ENCODE data around the gene MNX1.
A peak's percentile ranks its signal among the peaks of the same experiment; 100 is the strongest.

DNA sequence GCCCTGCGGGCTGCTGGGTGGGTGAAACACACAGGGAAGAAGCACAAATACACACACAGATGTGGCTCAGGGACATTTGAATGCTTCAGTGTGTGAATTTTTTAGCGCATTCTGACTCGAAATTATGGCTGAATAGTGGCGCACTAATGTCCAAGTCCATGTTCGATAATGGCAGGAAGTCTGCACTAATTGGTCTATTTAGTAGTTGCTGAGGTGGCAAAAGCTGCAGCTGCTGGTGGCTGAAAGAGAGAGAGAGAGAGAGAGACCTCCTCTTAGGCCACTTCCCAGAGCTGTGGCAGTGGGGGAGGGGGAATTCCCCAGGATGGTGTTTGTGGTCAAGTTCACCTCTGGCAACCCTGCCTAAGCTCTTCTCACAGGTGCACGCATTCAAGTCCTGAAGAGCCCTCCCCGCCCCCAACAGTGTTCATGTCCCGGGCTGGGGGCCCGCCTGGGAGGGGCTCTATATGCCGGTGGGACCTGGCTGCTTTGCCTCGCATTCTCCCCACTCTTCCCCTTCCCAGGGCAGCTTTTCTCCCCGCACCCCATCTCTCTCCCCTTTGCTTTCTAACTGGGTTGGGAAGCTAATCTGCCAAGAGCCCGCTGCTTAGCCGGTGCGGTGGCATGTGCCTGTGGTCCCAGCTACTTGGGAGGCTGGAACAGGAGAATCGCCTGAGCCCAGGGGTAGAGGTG is 6.0 kb upstream of the MNX1 start:
- TF ChIP-seq SMAD1 (IDR thresholded peaks at IDR 0.05; ENCODE audit: low read depth, partially characterized antibody): no peak
- TF ChIP-seq, protein P1, sequence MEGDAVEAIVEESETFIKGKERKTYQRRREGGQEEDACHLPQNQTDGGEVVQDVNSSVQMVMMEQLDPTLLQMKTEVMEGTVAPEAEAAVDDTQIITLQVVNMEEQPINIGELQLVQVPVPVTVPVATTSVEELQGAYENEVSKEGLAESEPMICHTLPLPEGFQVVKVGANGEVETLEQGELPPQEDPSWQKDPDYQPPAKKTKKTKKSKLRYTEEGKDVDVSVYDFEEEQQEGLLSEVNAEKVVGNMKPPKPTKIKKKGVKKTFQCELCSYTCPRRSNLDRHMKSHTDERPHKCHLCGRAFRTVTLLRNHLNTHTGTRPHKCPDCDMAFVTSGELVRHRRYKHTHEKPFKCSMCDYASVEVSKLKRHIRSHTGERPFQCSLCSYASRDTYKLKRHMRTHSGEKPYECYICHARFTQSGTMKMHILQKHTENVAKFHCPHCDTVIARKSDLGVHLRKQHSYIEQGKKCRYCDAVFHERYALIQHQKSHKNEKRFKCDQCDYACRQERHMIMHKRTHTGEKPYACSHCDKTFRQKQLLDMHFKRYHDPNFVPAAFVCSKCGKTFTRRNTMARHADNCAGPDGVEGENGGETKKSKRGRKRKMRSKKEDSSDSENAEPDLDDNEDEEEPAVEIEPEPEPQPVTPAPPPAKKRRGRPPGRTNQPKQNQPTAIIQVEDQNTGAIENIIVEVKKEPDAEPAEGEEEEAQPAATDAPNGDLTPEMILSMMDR (IDR thresholded peaks at IDR 0.05 in 2 of 3, conservative IDR thresholded peaks at IDR 0.05 in 1 of 3; ENCODE audit: control insufficient read depth in 2 of 3, extremely low read depth in 1 of 3, insufficient read depth in 1 of 3, low read depth in 3 of 3, low read length in 3 of 3): no peak
- TF ChIP-seq POLR2A (IDR thresholded peaks at IDR 0.05; ENCODE audit: low read depth, low read length): 0 out of 2 replicates have a peak, but pooled peaks have one; percentile 27
- TF ChIP-seq USF1 (IDR thresholded peaks at IDR 0.05; ENCODE audit: borderline replicate concordance, extremely low read length, insufficient read depth, low read depth, low read length): no peak
- TF ChIP-seq YY1 (IDR thresholded peaks at IDR 0.05; ENCODE audit: low read depth, low read length): peak; percentile 75; the same call in 1 of the 2 replicates
